ENCODE measurements around the gene VWDE. TPM values are rescaled to one million over a fixed set of nuclear protein-coding genes. Genes with fewer than 3 reads are reported as not detected.

VWDE gene
- total RNA-seq, 1 donor from 2014 or later: not detected

- no peak for TF ChIP-seq CTCF (conservative IDR thresholded peaks at IDR 0.05)
- Mint-ChIP-seq H3K9me3 (no peaks in the 10 kb centered on the region), H3K27ac (ENCODE audit: unreplicated experiment) (no peak overlapping the region), H3K4me1 (no peaks in the 10 kb centered on the region), H3K36me3 (ENCODE audit: low read depth) (no peaks in the 10 kb centered on the region), H3K27me3 (ENCODE audit: low read depth) (no peaks in the 10 kb centered on the region), H3K4me3 (no peak overlapping the region)
- DNase-seq (ENCODE audit: low read depth, low spot score): no peak
Observed at GRCh38 chr7:12323415-12323814, 80.2 kb downstream of the VWDE start.

- H3K9me3 Mint-ChIP-seq: no peaks in the 10 kb centered on the region
- TF ChIP-seq CTCF (conservative IDR thresholded peaks at IDR 0.05): no peak
- H3K4me1 Mint-ChIP-seq: no peaks in the 10 kb centered on the region
- H3K27me3 Mint-ChIP-seq (ENCODE audit: low read depth): no peaks in the 10 kb centered on the region
- no peaks in the 10 kb centered on the region for H3K36me3 Mint-ChIP-seq (ENCODE audit: low read depth)
- H3K27ac Mint-ChIP-seq (ENCODE audit: unreplicated experiment): no peak overlapping the region
- no peak overlapping the region for H3K4me3 Mint-ChIP-seq
- no peak for DNase-seq (ENCODE audit: low read depth, low spot score)
Observed at GRCh38 chr7:12322903-12323300, 80.8 kb downstream of the VWDE start.

- H3K9me3 Mint-ChIP-seq: no peaks in the 10 kb centered on the region
- H3K4me1 Mint-ChIP-seq: no peaks in the 10 kb centered on the region
- H3K27me3 Mint-ChIP-seq (ENCODE audit: low read depth): no peaks in the 10 kb centered on the region
- DNase-seq (ENCODE audit: low read depth, low spot score): no peak
- peak; percentile 90 for TF ChIP-seq CTCF (conservative IDR thresholded peaks at IDR 0.05)
- no peak overlapping the region for H3K27ac Mint-ChIP-seq (ENCODE audit: unreplicated experiment)
- H3K4me3 Mint-ChIP-seq: no peak overlapping the region
- H3K36me3 Mint-ChIP-seq (ENCODE audit: low read depth): no peaks in the 10 kb centered on the region
Observed at GRCh38 chr7:12322284-12322902, 81.3 kb downstream of the VWDE start.

- H3K27ac Mint-ChIP-seq (ENCODE audit: unreplicated experiment): no peak overlapping the region
- DNase-seq (ENCODE audit: low read depth, low spot score): no peak
- no peaks in the 10 kb centered on the region for H3K27me3 Mint-ChIP-seq (ENCODE audit: low read depth)
- no peak overlapping the region for H3K4me3 Mint-ChIP-seq
- no peak for TF ChIP-seq CTCF (conservative IDR thresholded peaks at IDR 0.05)
- H3K4me1 Mint-ChIP-seq: no peaks in the 10 kb centered on the region
- no peaks in the 10 kb centered on the region for H3K36me3 Mint-ChIP-seq (ENCODE audit: low read depth)
- no peaks in the 10 kb centered on the region for H3K9me3 Mint-ChIP-seq
Observed at GRCh38 chr7:12320987-12321647, 82.5 kb downstream of the VWDE start.

GRCh38 chr7:12320241-12320986 is 83.3 kb downstream of the VWDE start:
- Mint-ChIP-seq H3K9me3 (no peaks in the 10 kb centered on the region), H3K27me3 (ENCODE audit: low read depth) (no peaks in the 10 kb centered on the region), H3K4me1 (no peaks in the 10 kb centered on the region), H3K4me3 (no peak overlapping the region), H3K36me3 (ENCODE audit: low read depth) (no peaks in the 10 kb centered on the region), H3K27ac (ENCODE audit: unreplicated experiment) (no peak overlapping the region)
- DNase-seq (ENCODE audit: low read depth, low spot score): no peak
- no peak for TF ChIP-seq CTCF (conservative IDR thresholded peaks at IDR 0.05)
